Fibroblast of skin of scalp (primary cell): ENCODE data around the gene EBF3.
A peak's percentile ranks its signal among the peaks of the same experiment; 100 is the strongest.

Experiments used
- DNase-seq: peaks from one replicate; pipeline ENCODE4 v3.0.0-alpha.2; 2013

EBF3 gene

DNA sequence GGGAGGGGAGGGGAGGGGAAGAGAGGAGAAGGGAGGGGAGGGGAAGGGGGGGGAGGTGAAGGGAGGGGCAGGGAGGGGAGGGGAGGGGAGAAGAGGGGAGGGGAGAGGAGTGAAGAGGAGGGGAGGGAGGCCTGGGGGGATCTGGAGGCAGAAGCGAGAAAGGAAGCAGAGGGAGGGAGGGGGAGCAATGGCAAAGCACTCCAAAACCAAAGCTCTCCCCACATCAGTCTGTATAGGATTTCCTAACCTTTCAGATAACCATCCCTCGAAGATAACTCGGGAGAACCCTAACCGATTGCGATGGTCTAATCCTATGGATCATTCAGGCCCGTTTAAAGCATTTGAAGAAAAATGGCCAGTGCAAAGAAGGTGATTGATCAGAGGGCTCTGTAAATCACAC lies 19.0 kb downstream of the EBF3 start:
- no peak for DNase-seq

DNA sequence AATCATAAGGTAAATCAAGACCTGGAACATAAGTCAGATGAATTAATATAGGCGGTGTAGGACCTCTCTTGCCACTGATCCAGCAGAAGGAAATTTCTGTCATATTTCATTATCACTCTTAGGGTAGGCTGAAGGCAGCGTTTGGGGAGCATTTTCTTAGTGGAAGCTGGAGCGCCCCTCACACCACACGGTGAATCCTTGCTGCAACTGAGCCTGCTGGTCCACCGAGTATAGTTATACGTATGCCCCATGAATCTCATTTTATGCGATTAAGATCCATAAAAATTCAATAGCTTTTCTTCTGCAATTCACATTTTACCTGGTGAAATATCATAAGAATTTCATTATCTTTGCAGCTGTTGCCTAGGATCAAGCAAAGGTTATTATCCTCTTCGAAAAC lies 19.6 kb downstream of the EBF3 start:
- DNase-seq, result no peak

DNA sequence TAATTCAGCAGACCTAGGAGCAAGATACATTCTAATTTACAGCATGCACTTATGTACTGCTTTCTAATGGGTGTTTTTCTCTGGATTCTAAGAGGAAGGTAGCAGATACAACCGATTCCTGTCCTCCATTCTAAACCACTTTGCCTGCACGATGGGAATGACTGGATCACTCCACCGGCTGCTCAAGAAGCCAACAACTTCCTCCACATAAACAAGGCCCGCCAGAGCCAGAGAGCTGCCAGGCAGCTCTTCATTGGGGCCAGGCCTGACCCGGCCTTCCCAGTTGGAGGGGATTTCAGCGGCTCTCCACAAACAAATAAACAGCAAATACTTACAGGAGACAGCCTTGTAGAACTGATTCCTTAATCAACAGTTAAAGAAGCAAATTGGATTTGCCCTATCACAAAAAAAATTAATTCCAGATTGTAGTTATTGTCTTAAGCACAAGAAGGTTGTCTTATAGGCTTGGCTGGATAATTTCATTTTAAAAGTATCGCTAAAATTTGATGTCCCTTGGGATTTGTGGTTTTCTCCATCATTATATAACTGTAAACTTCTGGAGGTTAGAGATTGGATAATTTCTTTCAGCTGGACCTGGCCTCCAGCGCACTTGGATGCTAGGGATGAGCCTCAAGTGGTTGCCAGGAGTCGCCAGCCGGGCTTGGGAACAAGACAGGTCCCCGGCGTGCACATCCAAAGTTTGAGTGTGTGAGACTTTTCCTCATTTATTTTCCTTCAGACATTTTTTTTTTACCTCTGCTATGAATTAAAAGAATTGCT lies 20.9 kb downstream of the EBF3 start:
- peak; percentile 53 for DNase-seq

GRCh38 chr10:129942391-129942790 lies 21.7 kb downstream of the EBF3 start:
- no peak for DNase-seq

GRCh38 chr10:129942019-129942277 lies 22.1 kb downstream of the EBF3 start:
- no peak for DNase-seq

GRCh38 chr10:129941199-129942018 lies 22.7 kb downstream of the EBF3 start:
- DNase-seq, result no peak

DNA sequence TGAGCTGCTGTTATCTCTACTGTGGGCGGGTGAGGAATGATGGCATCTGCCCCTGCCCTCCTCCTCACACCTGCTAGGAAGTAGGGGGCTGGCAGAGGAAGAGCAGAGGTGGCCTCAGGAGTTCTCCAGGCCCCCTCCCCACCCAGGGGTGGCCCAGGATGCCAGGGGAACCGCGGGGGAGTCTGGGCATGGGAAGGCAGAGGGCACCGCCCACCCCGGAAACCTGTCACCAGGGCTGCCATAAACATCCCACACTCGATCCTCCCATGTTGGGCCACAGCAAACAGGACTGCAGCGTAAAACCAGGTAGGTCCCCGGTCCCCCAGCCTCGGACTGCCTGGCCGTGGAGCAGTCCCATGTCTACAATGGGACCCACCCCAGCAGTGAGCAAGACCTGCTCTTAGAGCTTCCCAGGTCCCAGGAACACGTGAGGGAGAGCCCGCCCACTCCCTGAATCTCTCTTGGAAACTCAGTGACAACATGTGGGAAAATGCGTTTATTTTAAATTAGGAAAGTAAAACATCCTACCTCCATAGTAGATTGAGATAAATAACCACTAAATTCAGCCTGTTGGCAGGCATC lies 23.4 kb downstream of the EBF3 start:
- no peak for DNase-seq

GRCh38 chr10:129939416-129940275 lies 24.4 kb downstream of the EBF3 start:
- DNase-seq, result no peak

DNA sequence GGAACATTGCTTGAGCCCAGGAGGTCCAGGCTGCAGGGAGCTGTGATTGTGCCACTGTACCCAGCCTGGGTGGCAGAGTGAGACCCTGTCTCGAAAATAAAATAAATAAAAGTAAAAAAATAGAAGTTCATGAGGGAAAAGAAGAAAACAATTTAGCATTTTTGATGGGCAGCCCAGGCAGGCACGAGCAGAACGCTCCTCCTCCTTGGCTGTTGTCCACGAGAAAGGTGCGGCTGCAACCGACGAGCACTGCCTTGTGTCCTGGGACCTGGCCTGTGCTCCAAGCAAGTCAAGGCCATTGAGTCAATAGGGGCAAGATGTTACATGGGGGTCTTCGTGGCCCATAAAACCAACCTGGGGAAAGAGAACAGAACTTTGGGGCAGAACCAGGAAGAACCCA lies 25.6 kb downstream of the EBF3 start:
- no peak for DNase-seq

- no peak for DNase-seq
These were observed 26.7 kb downstream of the EBF3 start for GRCh38 chr10:129937351-129937751.

DNA sequence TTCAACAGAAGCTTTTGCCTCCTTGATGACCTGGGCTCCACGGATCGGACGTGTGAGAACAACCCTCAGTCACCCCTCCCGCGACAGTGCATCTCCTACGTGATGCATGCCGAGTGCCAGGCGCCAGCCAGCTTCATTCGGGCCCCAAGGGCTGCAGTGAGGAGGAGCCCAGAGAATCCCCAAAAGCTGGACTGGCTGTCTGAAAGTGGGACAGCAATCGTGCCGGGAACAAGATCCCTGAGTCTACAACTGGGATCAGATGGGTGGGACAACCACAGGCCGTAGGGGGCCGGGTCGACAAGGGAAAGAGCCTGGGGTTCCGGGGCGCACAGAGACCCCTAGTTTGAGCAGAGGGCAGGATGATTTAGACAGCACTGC lies 27.2 kb downstream of the EBF3 start:
- DNase-seq, result no peak

- no peak for DNase-seq
These were observed 27.7 kb downstream of the EBF3 start for GRCh38 chr10:129936266-129936922.

DNA sequence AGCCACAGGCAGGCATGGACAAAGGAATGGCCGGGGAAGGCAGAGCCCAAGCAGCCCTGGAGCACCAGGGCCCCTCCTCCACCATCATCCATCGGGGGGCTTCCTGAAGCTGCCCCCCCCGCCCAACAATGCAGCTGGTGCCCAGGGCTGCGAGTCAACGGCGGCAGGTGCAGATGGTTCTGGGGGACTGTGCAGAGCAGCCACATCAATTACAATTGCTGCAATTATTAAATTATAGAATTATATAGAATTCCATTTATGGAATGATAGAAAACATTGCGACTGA lies 28.3 kb downstream of the EBF3 start:
- DNase-seq, result no peak

DNA sequence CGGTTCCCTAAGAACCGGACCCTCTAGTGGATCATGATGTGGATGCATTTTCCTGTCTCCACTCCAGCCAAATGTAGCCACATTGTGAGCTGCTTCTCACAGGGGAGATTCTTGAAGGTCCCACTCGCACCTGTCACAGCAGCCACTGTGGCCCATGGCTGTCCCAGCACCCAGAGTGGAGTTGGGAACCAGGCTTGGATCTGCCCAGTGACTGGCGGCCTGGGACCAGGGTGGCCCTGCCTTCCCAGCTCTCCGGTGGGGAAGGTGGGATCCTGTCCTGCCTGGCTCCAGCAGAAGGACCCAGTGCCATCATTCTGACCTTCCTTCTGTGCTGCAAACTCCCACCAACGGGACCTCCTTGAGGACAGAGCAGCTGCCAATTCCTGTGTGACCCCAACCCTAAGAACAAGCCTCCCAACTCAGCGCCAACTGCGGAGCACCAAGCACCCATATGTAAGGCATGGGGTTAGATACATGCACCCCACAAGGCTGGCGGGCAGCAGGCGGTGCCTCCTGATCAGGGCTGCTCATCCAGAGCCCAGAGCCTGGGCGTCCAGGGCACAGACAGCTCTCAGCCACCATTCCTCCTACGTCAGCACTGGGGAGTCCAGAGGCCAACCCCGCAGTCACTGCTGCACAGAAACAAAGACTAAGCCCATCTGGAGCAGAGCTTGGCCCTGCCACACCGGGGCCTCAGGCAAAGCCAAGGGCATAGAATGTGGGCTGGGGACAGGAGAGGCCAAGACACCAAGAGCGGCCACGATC lies 28.8 kb downstream of the EBF3 start:
- DNase-seq, result no peak

DNA sequence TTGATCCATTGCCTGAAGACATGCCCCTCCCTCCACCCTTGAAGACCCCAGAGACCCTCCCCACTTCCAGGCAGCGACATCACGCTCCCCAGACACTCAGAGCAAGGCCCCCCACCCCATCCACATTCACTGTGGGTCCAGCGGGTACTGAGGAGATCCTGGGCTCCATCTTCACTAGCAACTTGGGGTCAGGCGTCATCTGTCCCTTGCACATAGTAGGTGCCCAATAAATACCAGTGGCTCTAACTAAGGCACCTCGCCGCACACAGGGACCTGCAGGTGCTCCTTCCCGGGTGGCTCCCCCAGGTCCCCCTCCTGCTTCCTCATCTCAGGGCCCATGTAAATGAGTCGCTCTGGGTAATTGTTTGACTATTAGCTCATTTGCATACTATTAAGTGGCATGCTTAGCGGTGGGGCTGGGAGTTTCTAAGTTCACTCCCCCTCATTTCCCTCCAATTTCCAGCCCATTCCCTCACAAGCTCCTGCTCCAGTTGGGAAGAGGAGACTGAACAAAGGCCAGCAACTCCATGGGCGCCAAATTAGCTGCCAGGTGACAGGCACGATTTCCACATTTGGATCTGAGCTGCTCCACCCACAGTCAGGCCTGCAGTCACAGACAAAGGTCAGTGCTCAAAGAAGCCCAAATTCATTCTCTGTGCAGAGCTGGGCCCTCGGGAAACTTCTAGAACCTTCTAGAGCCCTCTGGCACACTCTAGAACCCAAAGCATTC lies 29.7 kb downstream of the EBF3 start:
- DNase-seq, result no peak

GRCh38 chr10:129933456-129934092 lies 30.5 kb downstream of the EBF3 start:
- no peak for DNase-seq

DNA sequence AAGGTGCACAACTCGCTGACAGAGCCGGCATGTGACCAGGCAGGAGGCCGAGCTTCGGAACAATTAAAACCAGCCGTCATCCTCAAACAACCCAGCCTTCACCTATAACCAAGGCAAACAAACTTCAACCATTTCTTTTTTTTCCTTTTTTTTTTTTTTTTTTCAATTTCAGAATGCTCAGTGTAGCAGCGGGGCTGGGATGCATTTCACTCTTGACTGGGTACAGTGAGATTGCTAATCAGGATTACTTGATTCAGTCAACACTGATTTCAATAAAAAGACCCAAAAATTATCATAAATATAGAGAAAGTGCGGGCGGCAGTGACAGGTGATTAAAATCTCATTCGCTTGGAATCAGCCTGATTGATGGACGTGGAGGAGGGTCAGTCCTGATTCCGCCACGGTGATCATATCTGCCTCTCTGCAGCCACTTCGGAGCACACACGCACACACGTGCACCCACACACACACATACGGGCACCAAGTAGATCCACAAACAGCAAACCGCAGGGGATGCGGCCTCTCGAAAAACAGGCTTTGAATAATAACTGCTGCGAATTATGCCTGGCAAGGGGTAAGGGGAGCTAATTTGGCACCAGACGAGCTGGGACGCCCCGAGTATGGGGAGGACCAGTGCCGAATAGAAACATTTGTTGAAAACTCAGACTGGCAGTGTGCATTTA lies 31.2 kb downstream of the EBF3 start:
- DNase-seq, result no peak

DNA sequence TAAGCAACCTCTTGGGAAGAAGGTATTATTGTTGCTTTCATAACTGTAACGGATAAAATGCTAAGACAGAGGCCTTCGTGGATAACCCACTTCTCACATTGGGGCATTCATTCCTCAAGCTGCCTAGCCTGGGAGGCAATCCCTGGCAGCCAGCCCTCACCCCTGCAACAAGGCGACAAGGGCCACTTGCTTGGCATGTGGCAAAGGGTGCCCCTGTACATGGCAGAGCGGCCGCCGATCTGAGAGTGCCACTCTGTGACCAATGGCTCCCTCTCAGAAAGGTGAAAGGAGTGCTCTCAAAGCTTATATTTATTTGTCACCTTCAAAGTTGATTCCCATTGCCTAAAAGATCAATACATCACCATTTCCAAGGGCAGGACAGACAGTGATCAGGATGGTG lies 31.9 kb downstream of the EBF3 start:
- no peak for DNase-seq

- DNase-seq, result no peak
These were observed 34.5 kb downstream of the EBF3 start for GRCh38 chr10:129929343-129930292.
